ENCODE measurements around the gene GH2. TPM values are rescaled to one million over a fixed set of nuclear protein-coding genes. Genes with fewer than 3 reads are reported as not detected.

The GH2 gene
- total RNA-seq, 1 donor from 2014 or later = not detected

- Histone ChIP-seq H3K36me3 (peaks cover 91% of the 10 kb centered on the region), H3K27ac (no peak overlapping the region), H3K9me3 (no peaks in the 10 kb centered on the region), H3K27me3 (ENCODE audit: low read depth) (no peaks in the 10 kb centered on the region), H3K4me1 (peaks cover 34% of the 10 kb centered on the region), H3K4me3 (no peak overlapping the region)
- intact Hi-C loops (cut with DNase I) = no loop called here
- DNase-seq (no peak), ATAC-seq (no peak)
- TF ChIP-seq CTCF (IDR thresholded peaks at IDR 0.05) = no peak
Measured at GRCh38 chr17:63833741-63834373, 47.9 kb downstream of the GH2 start.

- Histone ChIP-seq H3K4me3 (no peak overlapping the region), H3K27ac (no peak overlapping the region), H3K27me3 (ENCODE audit: low read depth) (no peaks in the 10 kb centered on the region), H3K4me1 (peaks cover 34% of the 10 kb centered on the region), H3K36me3 (peaks cover 91% of the 10 kb centered on the region), H3K9me3 (no peaks in the 10 kb centered on the region)
- DNase-seq (no peak), ATAC-seq (no peak)
- no peak for TF ChIP-seq CTCF (IDR thresholded peaks at IDR 0.05)
- intact Hi-C loops (cut with DNase I) = no loop called here
Measured at GRCh38 chr17:63833026-63833740, 48.6 kb downstream of the GH2 start.

- Histone ChIP-seq H3K27me3 (ENCODE audit: low read depth) (no peaks in the 10 kb centered on the region), H3K4me1 (peaks cover 31% of the 10 kb centered on the region), H3K9me3 (no peaks in the 10 kb centered on the region), H3K4me3 (no peak overlapping the region), H3K27ac (no peak overlapping the region), H3K36me3 (peaks cover 86% of the 10 kb centered on the region)
- DNase-seq (no peak), ATAC-seq (no peak)
- no peak for TF ChIP-seq CTCF (IDR thresholded peaks at IDR 0.05)
- intact Hi-C loops (cut with DNase I) = no loop called here
Measured at GRCh38 chr17:63832455-63832854, 49.3 kb downstream of the GH2 start.

- peaks cover 81% of the 10 kb centered on the region for H3K36me3 ChIP-seq
- H3K4me1 ChIP-seq = peaks cover 27% of the 10 kb centered on the region
- intact Hi-C loops (cut with DNase I) = no loop called here
- no peaks in the 10 kb centered on the region for H3K9me3 ChIP-seq
- H3K27me3 ChIP-seq (ENCODE audit: low read depth) = no peaks in the 10 kb centered on the region
- no peak for TF ChIP-seq CTCF (IDR thresholded peaks at IDR 0.05)
- no peak for DNase-seq
- no peak for ATAC-seq
- no peak overlapping the region for H3K27ac ChIP-seq
- no peak overlapping the region for H3K4me3 ChIP-seq
Measured at GRCh38 chr17:63832014-63832413, 49.7 kb downstream of the GH2 start.

GRCh38 chr17:63831505-63831904, 50.2 kb downstream of the GH2 start:
- DNase-seq (no peak), ATAC-seq (no peak)
- no peaks in the 10 kb centered on the region for H3K9me3 ChIP-seq
- TF ChIP-seq CTCF (IDR thresholded peaks at IDR 0.05) = no peak
- H3K4me1 ChIP-seq = peaks cover 27% of the 10 kb centered on the region
- peaks cover 76% of the 10 kb centered on the region for H3K36me3 ChIP-seq
- no peak overlapping the region for H3K27ac ChIP-seq
- intact Hi-C loops (cut with DNase I) = no loop called here
- no peak overlapping the region for H3K4me3 ChIP-seq
- H3K27me3 ChIP-seq (ENCODE audit: low read depth) = no peaks in the 10 kb centered on the region

All from lower lobe of right lung (tissue), 2 donors.